Measurements from ENCODE around the gene TSR3.

TSR3 gene

GRCh38 chr16:1351582-1352362 is at the start of gene TSR3, which contains the start of gene GNPTG:
Gene TSR3, minus strand, starts transcription at chr16:1351878. Its CDS starts 74 bp downstream, at chr16:1351804.
Gene GNPTG, plus strand, starts transcription at chr16:1351931. Its CDS starts 35 bp downstream, at chr16:1351966.
- no peaks in the 10 kb centered on the region for H4K20me1 ChIP-seq (ENCODE audit: control insufficient read depth, insufficient read depth, low read depth, low read length)
- H3F3A ChIP-seq (ENCODE audit: control insufficient read depth, insufficient read depth): no peaks in the 10 kb centered on the region
- TF ChIP-seq CTCF (IDR thresholded peaks at IDR 0.05; ENCODE audit: low read depth, low read length, poor library complexity, severe bottlenecking) (no peak), EZH2phosphoT487 (IDR thresholded peaks at IDR 0.05; ENCODE audit: borderline replicate concordance, low read length) (no peak)
- no peaks in the 10 kb centered on the region for H3K9me3 ChIP-seq (ENCODE audit: control insufficient read depth, insufficient read depth, low read length)
- H3K9me2 ChIP-seq (replicated peaks; ENCODE audit: control insufficient read depth, low read length): no peaks in the 10 kb centered on the region
- H3K4me3 ChIP-seq (ENCODE audit: low read length): peak within 1 kb of the TSS; percentile 84
- H3K36me3 ChIP-seq (ENCODE audit: control insufficient read depth, low read length): peaks cover 13% of the 10 kb centered on the region; the same call in 1 of the 2 replicates
- peaks cover 13% of the 10 kb centered on the region for H3K4me1 ChIP-seq (ENCODE audit: control insufficient read depth, low read length)
- H3K27ac ChIP-seq (ENCODE audit: low read depth, low read length): no peak within 1 kb of the TSS
- no peaks in the 10 kb centered on the region for H3K27me3 ChIP-seq (ENCODE audit: control insufficient read depth, low read length)
- H3K79me2 ChIP-seq (ENCODE audit: control insufficient read depth, low read length): peaks cover 61% of the 10 kb centered on the region
- peak within 1 kb of the TSS; percentile 99 for H3K4me2 ChIP-seq (ENCODE audit: low read length)

- no peaks in the 10 kb centered on the region for H3K9me3 ChIP-seq (ENCODE audit: control insufficient read depth, insufficient read depth, low read length)
- H3K27ac ChIP-seq (ENCODE audit: low read depth, low read length): no peak overlapping the region
- H4K20me1 ChIP-seq (ENCODE audit: control insufficient read depth, insufficient read depth, low read depth, low read length): no peaks in the 10 kb centered on the region; the same call in 1 of the 2 replicates
- no peak for TF ChIP-seq CTCF (IDR thresholded peaks at IDR 0.05; ENCODE audit: low read depth, low read length, poor library complexity, severe bottlenecking)
- no peak for TF ChIP-seq EZH2phosphoT487 (IDR thresholded peaks at IDR 0.05; ENCODE audit: borderline replicate concordance, low read length)
- H3K79me2 ChIP-seq (ENCODE audit: control insufficient read depth, low read length): peaks cover 2% of the 10 kb centered on the region; the same call in 1 of the 2 replicates
- no peaks in the 10 kb centered on the region for H3K36me3 ChIP-seq (ENCODE audit: control insufficient read depth, low read length)
- no peaks in the 10 kb centered on the region for H3K9me2 ChIP-seq (replicated peaks; ENCODE audit: control insufficient read depth, low read length)
- H3F3A ChIP-seq (ENCODE audit: control insufficient read depth, insufficient read depth): no peaks in the 10 kb centered on the region
- no peak overlapping the region for H3K4me3 ChIP-seq (ENCODE audit: low read length)
- no peak overlapping the region for H3K4me2 ChIP-seq (ENCODE audit: low read length)
- H3K27me3 ChIP-seq (ENCODE audit: control insufficient read depth, low read length): no peaks in the 10 kb centered on the region
- no peaks in the 10 kb centered on the region for H3K4me1 ChIP-seq (ENCODE audit: control insufficient read depth, low read length)
Observed at GRCh38 chr16:1401061-1401757, 49.5 kb upstream of the TSR3 start.

- no peaks in the 10 kb centered on the region for H3K9me2 ChIP-seq (replicated peaks; ENCODE audit: control insufficient read depth, low read length)
- H3K27me3 ChIP-seq (ENCODE audit: control insufficient read depth, low read length): no peaks in the 10 kb centered on the region
- H4K20me1 ChIP-seq (ENCODE audit: control insufficient read depth, insufficient read depth, low read depth, low read length): no peaks in the 10 kb centered on the region
- H3F3A ChIP-seq (ENCODE audit: control insufficient read depth, insufficient read depth): no peaks in the 10 kb centered on the region
- TF ChIP-seq CTCF (IDR thresholded peaks at IDR 0.05; ENCODE audit: low read depth, low read length, poor library complexity, severe bottlenecking) (no peak), EZH2phosphoT487 (IDR thresholded peaks at IDR 0.05; ENCODE audit: borderline replicate concordance, low read length) (no peak)
- no peak overlapping the region for H3K4me3 ChIP-seq (ENCODE audit: low read length)
- no peak overlapping the region for H3K4me2 ChIP-seq (ENCODE audit: low read length)
- no peak overlapping the region for H3K27ac ChIP-seq (ENCODE audit: low read depth, low read length)
- H3K79me2 ChIP-seq (ENCODE audit: control insufficient read depth, low read length): no peaks in the 10 kb centered on the region
- no peaks in the 10 kb centered on the region for H3K36me3 ChIP-seq (ENCODE audit: control insufficient read depth, low read length)
- H3K9me3 ChIP-seq (ENCODE audit: control insufficient read depth, insufficient read depth, low read length): no peaks in the 10 kb centered on the region
- H3K4me1 ChIP-seq (ENCODE audit: control insufficient read depth, low read length): no peaks in the 10 kb centered on the region
Observed at GRCh38 chr16:1398826-1399581, 47.3 kb upstream of the TSR3 start.
